Eye (tissue), 1 donor: ENCODE measurements around the gene ZNF804A.

Experiments used
- DNase-seq: peaks from one replicate; pipeline ENCODE4 v3.0.0-alpha.2; 2015

ZNF804A gene

GRCh38 chr2:184956856-184957255 lies 358.5 kb downstream of the ZNF804A start:
- no peak for DNase-seq

DNA sequence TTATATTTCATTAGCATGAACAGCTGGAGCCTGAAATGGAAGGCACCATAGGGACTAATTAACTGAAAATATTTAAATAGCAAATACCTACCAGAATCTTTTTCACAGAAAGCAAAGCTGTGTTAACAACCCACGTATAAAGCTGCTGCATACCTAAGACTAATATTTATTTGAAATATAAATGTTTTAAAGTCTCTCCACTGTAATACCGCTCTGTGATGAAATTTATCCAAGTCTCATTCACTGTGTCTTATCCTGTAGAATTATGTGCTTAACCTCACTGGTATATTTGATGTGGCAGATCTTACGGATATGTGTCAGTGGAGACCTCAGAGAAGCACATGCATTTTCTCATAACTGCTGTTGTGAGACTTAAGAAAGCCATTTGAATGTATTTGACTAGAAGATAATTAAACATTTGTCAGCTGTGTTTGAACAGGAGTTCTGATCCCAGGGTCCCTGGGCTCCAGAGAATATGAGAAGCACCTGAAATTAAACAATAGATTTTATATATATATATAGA lies 373.3 kb downstream of the ZNF804A start:
- DNase-seq, result no peak
